HepG2 (cell line): ENCODE data around the gene SETD1B. TPM values are rescaled to one million over a fixed set of nuclear protein-coding genes. Genes with fewer than 3 reads are reported as not detected.

Source experiments
- ADNP ChIP-seq: sonication (generic); formaldehyde crosslinking; IDR thresholded peaks from 2 replicates; pipeline ENCODE4 v1.4.0; 2020; ENCODE audit warnings: missing genetic modification reagents
- ASH2L ChIP-seq: fragments of 300-600, 200-600 bp; sonication (generic); IDR thresholded peaks from 2 replicates; pipeline ENCODE4 v1.7.0; 2017; ENCODE audit warnings: low read depth, mild to moderate bottlenecking, moderate library complexity, mixed read lengths, low read length; ENCODE audit not compliant: insufficient read length
- CC2D1A ChIP-seq: sonication (generic); formaldehyde crosslinking; IDR thresholded peaks from 2 replicates; pipeline ENCODE4 v1.8.1; 2023; ENCODE audit warnings: mild to moderate bottlenecking, missing genetic modification reagents
- CREM ChIP-seq, 2 experiments: sonication (generic) in 1 of 2; formaldehyde crosslinking in 1 of 2; IDR thresholded peaks; 2 replicates each; pipeline versions ENCODE4 v1.4.0 to v1.6.1; 2016 to 2020; ENCODE audit warnings: antibody characterized with exemption in 1 of 2, mild to moderate bottlenecking in 1 of 2, missing genetic modification reagents in 1 of 2
- HES4 ChIP-seq: sonication (generic); formaldehyde crosslinking; IDR thresholded peaks from 2 replicates; pipeline ENCODE4 v1.9.0; 2021; ENCODE audit warnings: mild to moderate bottlenecking, missing genetic modification reagents, borderline replicate concordance
- MYNN ChIP-seq: sonication (generic); formaldehyde crosslinking; IDR thresholded peaks from 2 replicates; pipeline ENCODE4 v1.4.0; 2020; ENCODE audit warnings: mild to moderate bottlenecking, low read depth, missing genetic modification reagents
- NFIB ChIP-seq: sonication (generic); formaldehyde crosslinking; IDR thresholded peaks from 2 replicates; pipeline ENCODE4 v1.9.0; 2021; ENCODE audit warnings: missing genetic modification reagents, mild to moderate bottlenecking, borderline replicate concordance
- NR2F1 ChIP-seq, 2 experiments: fragments of 450-650 bp in 1 of 2; formaldehyde crosslinking in 1 of 2; IDR thresholded peaks; 2 replicates each; pipeline versions ENCODE4 v1.5.0 to v1.6.1; 2016 to 2020; ENCODE audit warnings: mild to moderate bottlenecking in 1 of 2, missing compliant biosample characterization in 1 of 2, missing genetic modification reagents in 1 of 2, moderate library complexity in 1 of 2
- ZNF17 ChIP-seq: sonication (generic); formaldehyde crosslinking; IDR thresholded peaks from 2 replicates; pipeline ENCODE4 v1.5.0; 2020; ENCODE audit warnings: mild to moderate bottlenecking, missing genetic modification reagents
- ZNF335 ChIP-seq: sonication (generic); formaldehyde crosslinking; IDR thresholded peaks from 2 replicates; pipeline ENCODE4 v1.4.0; 2020; ENCODE audit warnings: missing genetic modification reagents
- ZNF430 ChIP-seq: sonication (generic); formaldehyde crosslinking; IDR thresholded peaks from 2 replicates; pipeline ENCODE4 v1.9.0; 2021; ENCODE audit warnings: mild to moderate bottlenecking, missing genetic modification reagents
- ZNF616 ChIP-seq: sonication (generic); formaldehyde crosslinking; IDR thresholded peaks from 2 replicates; pipeline ENCODE4 v1.5.0; 2020; ENCODE audit warnings: low read depth, mild to moderate bottlenecking, missing genetic modification reagents
- ZZZ3 ChIP-seq: sonication (generic); formaldehyde crosslinking; IDR thresholded peaks from 2 replicates; pipeline ENCODE4 v1.4.0; 2020; ENCODE audit warnings: missing genetic modification reagents, mild to moderate bottlenecking, borderline replicate concordance
- polyA plus RNA-seq, 8 experiments: library from polyadenylated mRNA; depleted of rRNA in 3 of 8; stranded (reverse) in 7 of 8; unstranded in 1 of 8; fragments of >200 nt; fragmentation: Illumina TruSeq in 4 of 8; extraction: Trizol in 4 of 8; gene quantifications; 2 replicates each; pipeline versions ENCODE4 v1.2.1 to v1.2.3, GENCODE V29; 2011 to 2016; ENCODE audit warnings: low read depth in 4 of 8, missing spikeins in 1 of 8, mixed read lengths in 1 of 8; ENCODE audit not compliant: insufficient read depth in 1 of 8
- total RNA-seq, 5 experiments: library from RNA; depleted of rRNA; stranded (reverse); fragments of >200 nt; fragmentation: Illumina TruSeq; extraction: Trizol; gene quantifications; 2 replicates each; pipeline ENCODE4 v1.2.3, GENCODE V29; 2016; ENCODE audit warnings: low read depth in 1 of 5
- TF ChIP-seq, protein P1 (sequence below), 2 experiments: fragments of 450-650 bp in 1 of 2; sonication (generic) in 1 of 2; formaldehyde crosslinking in 1 of 2; IDR thresholded peaks; 2 replicates each; pipeline versions ENCODE4 v1.6.1 to v1.8.0; 2016 to 2022; ENCODE audit warnings: antibody characterized with exemption in 1 of 2, mild to moderate bottlenecking in 1 of 2, missing genetic modification reagents in 1 of 2
- TF ChIP-seq, protein P2 (sequence below): sonication (generic); formaldehyde crosslinking; IDR thresholded peaks from 2 replicates; pipeline ENCODE4 v1.4.0; 2020; ENCODE audit warnings: missing genetic modification reagents

SETD1B gene
- total and polyA plus RNA-seq, 2 of the 13 experiments (the other 11 are each of a cell fraction or from before 2014, with no cell fraction given), result 1.1 to 1.4 TPM

DNA sequence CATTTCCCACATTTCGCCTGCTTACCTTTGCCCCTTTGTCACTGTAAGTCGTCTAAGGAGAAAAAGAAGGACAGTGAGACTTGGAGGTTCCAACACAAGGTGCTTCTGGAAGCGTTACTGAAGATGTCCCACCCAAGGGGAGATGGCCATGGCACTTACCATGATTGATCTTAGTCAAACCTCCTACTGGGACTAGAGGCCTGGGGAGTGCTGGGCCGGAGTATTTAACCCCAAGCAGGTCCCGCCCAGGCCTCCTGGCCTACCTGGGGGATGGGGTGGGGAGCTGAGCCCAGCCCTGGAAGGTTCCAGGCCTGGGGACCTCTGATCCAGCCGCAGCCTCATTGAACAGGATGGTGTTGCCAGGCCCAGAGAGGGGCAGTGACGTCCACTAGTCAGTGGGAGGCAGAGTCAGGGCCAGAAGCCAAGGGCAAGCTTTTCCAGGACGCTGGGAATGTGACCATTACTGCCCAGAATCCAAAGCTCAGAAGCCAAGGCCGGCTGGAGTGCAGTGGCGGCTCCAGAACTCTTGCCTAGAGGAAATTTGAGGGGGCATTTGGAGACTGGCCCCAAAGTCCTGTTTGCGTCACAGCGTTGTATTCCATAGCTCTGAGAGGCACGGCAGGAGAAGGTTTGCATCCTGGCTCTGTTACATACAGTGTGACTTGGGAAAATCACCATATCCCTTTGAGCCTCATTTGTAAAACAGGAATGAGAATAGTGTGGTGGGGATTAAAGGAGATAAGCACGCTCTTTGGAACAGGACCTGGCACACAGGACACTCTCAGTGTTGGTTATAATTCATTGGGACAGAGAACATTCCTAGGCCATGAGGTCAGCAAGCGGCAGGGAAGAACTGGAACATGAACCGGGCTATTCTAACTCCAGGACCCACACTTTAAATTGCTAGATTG lies 55.1 kb downstream of the SETD1B start, which contains the start of gene HPD (continued):
- TF ChIP-seq, protein P1, sequence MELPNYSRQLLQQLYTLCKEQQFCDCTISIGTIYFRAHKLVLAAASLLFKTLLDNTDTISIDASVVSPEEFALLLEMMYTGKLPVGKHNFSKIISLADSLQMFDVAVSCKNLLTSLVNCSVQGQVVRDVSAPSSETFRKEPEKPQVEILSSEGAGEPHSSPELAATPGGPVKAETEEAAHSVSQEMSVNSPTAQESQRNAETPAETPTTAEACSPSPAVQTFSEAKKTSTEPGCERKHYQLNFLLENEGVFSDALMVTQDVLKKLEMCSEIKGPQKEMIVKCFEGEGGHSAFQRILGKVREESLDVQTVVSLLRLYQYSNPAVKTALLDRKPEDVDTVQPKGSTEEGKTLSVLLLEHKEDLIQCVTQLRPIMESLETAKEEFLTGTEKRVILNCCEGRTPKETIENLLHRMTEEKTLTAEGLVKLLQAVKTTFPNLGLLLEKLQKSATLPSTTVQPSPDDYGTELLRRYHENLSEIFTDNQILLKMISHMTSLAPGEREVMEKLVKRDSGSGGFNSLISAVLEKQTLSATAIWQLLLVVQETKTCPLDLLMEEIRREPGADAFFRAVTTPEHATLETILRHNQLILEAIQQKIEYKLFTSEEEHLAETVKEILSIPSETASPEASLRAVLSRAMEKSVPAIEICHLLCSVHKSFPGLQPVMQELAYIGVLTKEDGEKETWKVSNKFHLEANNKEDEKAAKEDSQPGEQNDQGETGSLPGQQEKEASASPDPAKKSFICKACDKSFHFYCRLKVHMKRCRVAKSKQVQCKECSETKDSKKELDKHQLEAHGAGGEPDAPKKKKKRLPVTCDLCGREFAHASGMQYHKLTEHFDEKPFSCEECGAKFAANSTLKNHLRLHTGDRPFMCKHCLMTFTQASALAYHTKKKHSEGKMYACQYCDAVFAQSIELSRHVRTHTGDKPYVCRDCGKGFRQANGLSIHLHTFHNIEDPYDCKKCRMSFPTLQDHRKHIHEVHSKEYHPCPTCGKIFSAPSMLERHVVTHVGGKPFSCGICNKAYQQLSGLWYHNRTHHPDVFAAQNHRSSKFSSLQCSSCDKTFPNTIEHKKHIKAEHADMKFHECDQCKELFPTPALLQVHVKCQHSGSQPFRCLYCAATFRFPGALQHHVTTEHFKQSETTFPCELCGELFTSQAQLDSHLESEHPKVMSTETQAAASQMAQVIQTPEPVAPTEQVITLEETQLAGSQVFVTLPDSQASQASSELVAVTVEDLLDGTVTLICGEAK (IDR thresholded peaks at IDR 0.05), result no peak
- TF ChIP-seq, protein P1 (CRISPR knock-in tag; IDR thresholded peaks at IDR 0.05), result no peak
- TF ChIP-seq NR2F1 (CRISPR knock-in tag; IDR thresholded peaks at IDR 0.05) (peak; percentile 37 to 63; a peak in 3 of 4 replicates), ZNF616 (CRISPR knock-in tag) (peak; percentile 60; the same call in 1 of the 2 replicates), ZZZ3 (no peak), ASH2L (peak; percentile 93), ZNF335 (CRISPR knock-in tag) (peak; percentile 16; the same call in 1 of the 2 replicates), MYNN (no peak), ADNP (CRISPR knock-in tag) (no peak), NFIB (CRISPR knock-in tag) (no peak), HES4 (CRISPR knock-in tag) (0 out of 2 replicates have a peak, but pooled peaks have one; percentile 68), CC2D1A (CRISPR knock-in tag) (0 out of 2 replicates have a peak, but pooled peaks have one; percentile 34), ZNF17 (CRISPR knock-in tag) (peak; percentile 64; the same call in 1 of the 2 replicates), CREM (IDR thresholded peaks at IDR 0.05) (peak; percentile 69), CREM (CRISPR knock-in tag; IDR thresholded peaks at IDR 0.05) (no peak), ZNF430 (0 out of 2 replicates have a peak, but pooled peaks have one; percentile 64)
- TF ChIP-seq, protein P2, sequence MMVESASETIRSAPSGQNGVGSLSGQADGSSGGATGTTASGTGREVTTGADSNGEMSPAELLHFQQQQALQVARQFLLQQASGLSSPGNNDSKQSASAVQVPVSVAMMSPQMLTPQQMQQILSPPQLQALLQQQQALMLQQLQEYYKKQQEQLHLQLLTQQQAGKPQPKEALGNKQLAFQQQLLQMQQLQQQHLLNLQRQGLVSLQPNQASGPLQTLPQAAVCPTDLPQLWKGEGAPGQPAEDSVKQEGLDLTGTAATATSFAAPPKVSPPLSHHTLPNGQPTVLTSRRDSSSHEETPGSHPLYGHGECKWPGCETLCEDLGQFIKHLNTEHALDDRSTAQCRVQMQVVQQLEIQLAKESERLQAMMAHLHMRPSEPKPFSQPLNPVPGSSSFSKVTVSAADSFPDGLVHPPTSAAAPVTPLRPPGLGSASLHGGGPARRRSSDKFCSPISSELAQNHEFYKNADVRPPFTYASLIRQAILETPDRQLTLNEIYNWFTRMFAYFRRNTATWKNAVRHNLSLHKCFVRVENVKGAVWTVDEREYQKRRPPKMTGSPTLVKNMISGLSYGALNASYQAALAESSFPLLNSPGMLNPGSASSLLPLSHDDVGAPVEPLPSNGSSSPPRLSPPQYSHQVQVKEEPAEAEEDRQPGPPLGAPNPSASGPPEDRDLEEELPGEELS (CRISPR knock-in tag), result peak; percentile 30
